K562 (cell line): ENCODE data around the gene TENM4. TPM values are rescaled to one million over a fixed set of nuclear protein-coding genes. Genes with fewer than 3 reads are reported as not detected.

Experiments
- ATAC-seq: fragments of 200-7000 bp; cut with Tn5 transposase; 3 replicates; pipeline ENCODE4 v1.9.1; 2020; ENCODE audit warnings: moderate library complexity
- BruUV-seq: library from RNA; stranded (reverse); fragments of 400-500 nt; replicated peaks from 2 replicates; lab custom pipeline; 2021; lab: Mats Ljungman, UMichigan
- CTCF ChIA-PET: fragments of 300-600 bp; formaldehyde crosslinking; extraction: SDS; loops from one replicate; lab custom pipeline; 2021; ENCODE audit warnings: low intra/inter-chr PET ratio; lab: Yijun Ruan, JAX
- POLR2A ChIA-PET: fragments of 300-600, 350-650 bp; sonication (Branson Sonifier 250); formaldehyde crosslinking; extraction: SDS; loops from one replicate; lab custom pipeline; 2021; ENCODE audit warnings: antibody characterized with exemption, inconsistent platforms; lab: Yijun Ruan, JAX
- DNase-seq, 4 experiments: peaks; one replicate each; pipeline versions ENCODE4 v3.0.0 to v3.0.0-alpha.2; 2011 to 2018; ENCODE audit warnings: low spot score in 3 of 4, mixed read lengths in 3 of 4; ENCODE audit errors: extremely low read depth in 1 of 4
- FAIRE-seq: peaks from 2 replicates; lab custom pipeline; 2011; peaks lifted over from hg19 to GRCh38; lab: Jason Lieb, UNC
- H2AFZ ChIP-seq: 2 replicates; pipeline ENCODE4 v1.6.0; 2011; ENCODE audit warnings: low read depth, low read length, control low read depth, inconsistent platforms
- H3K27ac ChIP-seq: fragments of 200-600 bp; 3 replicates; pipeline ENCODE4 v1.8.0; 2011; ENCODE audit warnings: low read depth, mild to moderate bottlenecking, control low read depth, inconsistent platforms, low read length, moderate library complexity, mixed read lengths; ENCODE audit errors: extremely low read depth
- H3K27me3 ChIP-seq, 2 experiments: fragments of 300-600 bp in 1 of 2; 2 replicates in 1 of 2; 3 replicates in 1 of 2; pipeline versions ENCODE4 v1.6.0 to v1.8.0; 2011; ENCODE audit warnings: inconsistent platforms in 2 of 2, low read length in 2 of 2, mild to moderate bottlenecking in 1 of 2, mixed read lengths in 1 of 2, moderate library complexity in 1 of 2; ENCODE audit not compliant: control insufficient read depth in 2 of 2, insufficient read depth in 2 of 2
- H3K36me3 ChIP-seq: fragments of 300-600 bp; 3 replicates; pipeline ENCODE4 v1.8.0; 2011; ENCODE audit warnings: mild to moderate bottlenecking, low read length, inconsistent platforms; ENCODE audit not compliant: control insufficient read depth, insufficient read depth
- H3K4me1 ChIP-seq, 2 experiments: fragments of 200-600 bp in 1 of 2; replicated peaks in 1 of 2; 2 replicates in 1 of 2; 3 replicates in 1 of 2; pipeline versions ENCODE4 v1.5.1 to v1.8.0; 2011; ENCODE audit warnings: inconsistent platforms in 2 of 2, low read length in 2 of 2, mild to moderate bottlenecking in 1 of 2, mixed read lengths in 1 of 2, moderate library complexity in 1 of 2; ENCODE audit not compliant: control insufficient read depth in 2 of 2, insufficient read depth in 2 of 2
- H3K4me2 ChIP-seq: 2 replicates; pipeline ENCODE4 v1.6.1; 2011; ENCODE audit warnings: low read length, control low read depth, inconsistent platforms, mixed read lengths; ENCODE audit not compliant: insufficient read depth
- H3K4me3 ChIP-seq: fragments of 200-600 bp; sonication (generic), shearing (Covaris generic); 2 replicates; pipeline ENCODE4 v1.5.1; 2016; ENCODE audit warnings: control low read depth, inconsistent platforms
- H3K79me2 ChIP-seq: fragments of 200-600 bp; 3 replicates; pipeline ENCODE4 v1.8.0; 2011; ENCODE audit warnings: low read length, inconsistent platforms; ENCODE audit not compliant: control insufficient read depth, insufficient read depth
- H3K9ac ChIP-seq, 2 experiments: 2 replicates each; pipeline versions ENCODE4 v1.6.0 to v1.6.1; 2011; ENCODE audit warnings: low read depth in 2 of 2, low read length in 2 of 2, control low read depth in 1 of 2, inconsistent platforms in 1 of 2, mild to moderate bottlenecking in 1 of 2, mixed read lengths in 1 of 2; ENCODE audit not compliant: insufficient read depth in 1 of 2
- H3K9me1 ChIP-seq: one replicate; pipeline ENCODE4 v1.6.0; 2011; ENCODE audit warnings: inconsistent platforms, mild to moderate bottlenecking, low read length, moderate library complexity; ENCODE audit not compliant: control insufficient read depth, insufficient read depth
- H3K9me3 ChIP-seq: replicated peaks from 2 replicates; pipeline ENCODE4 v1.5.1; 2011; ENCODE audit warnings: low read depth, low read length, inconsistent platforms; ENCODE audit not compliant: control insufficient read depth, insufficient read depth
- H4K20me1 ChIP-seq: replicated peaks from 2 replicates; pipeline ENCODE4 v1.6.1; 2011; ENCODE audit warnings: low read length, inconsistent platforms, mixed read lengths; ENCODE audit not compliant: control insufficient read depth, insufficient read depth
- CTBP1 ChIP-seq: fragments of 450-650 bp; IDR thresholded peaks from 2 replicates; pipeline ENCODE4 v1.6.1; 2016; ENCODE audit warnings: borderline replicate concordance
- DACH1 ChIP-seq: fragments of 450-650 bp; IDR thresholded peaks from 2 replicates; pipeline ENCODE4 v1.6.1; 2018; ENCODE audit not compliant: partially characterized antibody
- DEAF1 ChIP-seq: fragments of 450-650 bp; formaldehyde crosslinking; IDR thresholded peaks from 2 replicates; pipeline ENCODE4 v1.4.0; 2020; ENCODE audit warnings: mild to moderate bottlenecking, moderate library complexity
- ELF4 ChIP-seq: fragments of 450-650 bp; formaldehyde crosslinking; IDR thresholded peaks from 2 replicates; pipeline ENCODE4 v1.4.0; 2022; ENCODE audit warnings: missing genetic modification characterization
- FOXK2 ChIP-seq, 2 experiments: fragments of 450-650 bp; IDR thresholded peaks in 1 of 2; conservative IDR thresholded peaks in 1 of 2; 2 replicates each; pipeline ENCODE4 v1.6.1; 2016; ENCODE audit warnings: low read depth in 2 of 2, mild to moderate bottlenecking in 1 of 2
- GTF2F1 ChIP-seq: IDR thresholded peaks from 2 replicates; pipeline ENCODE4 v1.6.1; 2011; ENCODE audit warnings: low read depth, low read length, improper control_type of control experiment
- HEY1 ChIP-seq: fragments of 250-450 bp; sonication (Bioruptor Pico); IDR thresholded peaks from 2 replicates; pipeline ENCODE4 v1.5.0; 2020; ENCODE audit warnings: mild to moderate bottlenecking, moderate library complexity, borderline replicate concordance
- HOXB6 ChIP-seq: fragments of 250-450 bp; sonication (Bioruptor Pico); IDR thresholded peaks from 2 replicates; pipeline ENCODE4 v1.5.1; 2022; ENCODE audit warnings: mild to moderate bottlenecking, borderline replicate concordance
- MCM3 ChIP-seq: fragments of 450-650 bp; IDR thresholded peaks from 2 replicates; pipeline ENCODE4 v1.6.1; 2016
- MXI1 ChIP-seq: IDR thresholded peaks from 2 replicates; pipeline ENCODE4 v1.6.1; 2011; ENCODE audit warnings: low read depth, mild to moderate bottlenecking, improper control_type of control experiment, low read length
- NR1H2 ChIP-seq: sonication (generic); formaldehyde crosslinking; IDR thresholded peaks from 2 replicates; pipeline ENCODE4 v1.4.0; 2020; ENCODE audit warnings: mild to moderate bottlenecking, missing genetic modification reagents
- RAD51 ChIP-seq: fragments of 450-650 bp; IDR thresholded peaks from 2 replicates; pipeline ENCODE4 v1.7.1; 2016; ENCODE audit warnings: low read depth, mild to moderate bottlenecking, borderline replicate concordance
- SP1 ChIP-seq: sonication (generic); formaldehyde crosslinking; IDR thresholded peaks from 2 replicates; pipeline ENCODE4 v1.8.1; 2022; ENCODE audit warnings: mild to moderate bottlenecking, missing genetic modification reagents
- TEAD4 ChIP-seq, 2 experiments: sonication (generic) in 1 of 2; formaldehyde crosslinking in 1 of 2; IDR thresholded peaks; 2 replicates each; pipeline versions ENCODE4 v1.6.1 to v1.8.0; 2012 to 2022; ENCODE audit warnings: borderline replicate concordance in 1 of 2, inconsistent platforms in 1 of 2, low read length in 1 of 2, mild to moderate bottlenecking in 1 of 2, missing genetic modification reagents in 1 of 2
- ZNF583 ChIP-seq: fragments of 250-450 bp; sonication (Bioruptor Pico); IDR thresholded peaks from 2 replicates; pipeline ENCODE4 v1.4.0; 2020
- ZNF586 ChIP-seq: fragments of 450-650 bp; formaldehyde crosslinking; conservative IDR thresholded peaks from 2 replicates; pipeline ENCODE4 v1.4.0; 2020; ENCODE audit warnings: mild to moderate bottlenecking, moderate library complexity
- ZNF609 ChIP-seq: sonication (generic); formaldehyde crosslinking; IDR thresholded peaks from 2 replicates; pipeline ENCODE4 v1.8.1; 2023; ENCODE audit warnings: missing genetic modification reagents, mild to moderate bottlenecking, borderline replicate concordance
- ZNF644 ChIP-seq: fragments of 200-800 bp; sonication (Bioruptor generic); IDR thresholded peaks from 2 replicates; pipeline ENCODE4 v1.6.1; 2016; ENCODE audit warnings: low read depth, missing genetic modification characterization, missing compliant biosample characterization
- WGBS: fragments of 100-300 bp; shearing (Covaris generic); methylation state at CpG from one replicate; pipeline ENCODE4 v1.1.6; 2016; ENCODE audit warnings: low coverage, mixed read lengths; ENCODE audit not compliant: insufficient coverage; ENCODE audit errors: missing lambda C conversion rate; 5-methylcytosine and 5-hydroxymethylcytosine counted together
- in situ Hi-C: fragments of 300-500 bp; cut with MboI; formaldehyde crosslinking; loops from 4 replicates; pipeline ENCODE4 v1.15.0; 2018; ENCODE audit warnings: inconsistent platforms, mixed read lengths
- intact Hi-C: fragments of 100-400 bp; cut with micrococcal nuclease; formaldehyde crosslinking; loops from 2 replicates; pipeline ENCODE4 v1.14.2; 2022
- polyA plus RNA-seq, 8 experiments: library from polyadenylated mRNA; depleted of rRNA in 4 of 8; stranded (reverse) in 5 of 8; unstranded in 3 of 8; fragments of >200 nt; fragmentation: Nextera tagmentation in 2 of 8; fragmentation: Illumina TruSeq in 1 of 8; extraction: Ambion mirVana in 2 of 8; extraction: Trizol in 1 of 8; gene quantifications; 2 replicates each; pipeline versions ENCODE4 v1.2.1 to v1.2.3, GENCODE V29; 2011 to 2014; ENCODE audit warnings: inconsistent platforms in 1 of 8, missing spikeins in 1 of 8
- total RNA-seq, 7 experiments: library from RNA; depleted of rRNA in 6 of 7; stranded (reverse); fragments of >200 nt in 6 of 7; fragmentation: Illumina TruSeq in 2 of 7; extraction: Trizol in 2 of 7; gene quantifications; 2 replicates each; pipeline versions ENCODE4 v1.2.1 to v1.2.3, GENCODE V29; 2011 to 2021; ENCODE audit warnings: low replicate concordance in 1 of 7

The TENM4 gene
- total and polyA plus RNA-seq, 9 of the 15 experiments (the other 6 are each of a cell fraction or from before 2014, with no cell fraction given): 0.16 TPM; not detected in 8

GRCh38 chr11:79229047-79229446, 211.8 kb downstream of the TENM4 start:
- no peak overlapping the region for H3K4me2 ChIP-seq
- H4K20me1 ChIP-seq: no peaks in the 10 kb centered on the region
- CTCF ChIA-PET: no interaction called here
- BruUV-seq: no TSS peak
- in situ Hi-C loops (no loop called here), intact Hi-C loops (no loop called here)
- H3K27ac ChIP-seq: no peak overlapping the region
- H3K9ac ChIP-seq: no peak overlapping the region
- no peaks in the 10 kb centered on the region for H3K79me2 ChIP-seq
- no peaks in the 10 kb centered on the region for H3K4me1 ChIP-seq
- H3K36me3 ChIP-seq: no peaks in the 10 kb centered on the region
- POLR2A ChIA-PET: no interaction called here
- TF ChIP-seq TEAD4 (IDR thresholded peaks at IDR 0.05; ENCODE audit: low read length) (no peak), TEAD4 (CRISPR knock-in tag; IDR thresholded peaks at IDR 0.05; ENCODE audit: borderline replicate concordance) (no peak), ZNF586 (CRISPR knock-in tag) (no peak), HOXB6 (CRISPR knock-in tag) (no peak), MXI1 (no peak), FOXK2 (conservative IDR thresholded peaks at IDR 0.05 in 1 of 2, IDR thresholded peaks at IDR 0.05 in 1 of 2; ENCODE audit: low read depth in 2 of 2) (no peak), NR1H2 (CRISPR knock-in tag) (no peak), ELF4 (CRISPR knock-in tag) (no peak), RAD51 (no peak), MCM3 (no peak), ZNF583 (CRISPR knock-in tag) (no peak), DEAF1 (CRISPR knock-in tag) (no peak), SP1 (no peak), GTF2F1 (no peak), CTBP1 (no peak), ZNF609 (CRISPR knock-in tag) (no peak), DACH1 (no peak), HEY1 (CRISPR knock-in tag) (no peak), ZNF644 (tag) (no peak)
- H3K27me3 ChIP-seq: no peaks in the 10 kb centered on the region
- ATAC-seq (no peak), DNase-seq (no peak), FAIRE-seq (no peak)
- H2AFZ ChIP-seq: no peak overlapping the region
- no peak overlapping the region for H3K4me3 ChIP-seq
- no peaks in the 10 kb centered on the region for H3K9me3 ChIP-seq
- H3K9me1 ChIP-seq: no peaks in the 10 kb centered on the region
- WGBS: 0% methylated on average over 1 of the region's 1 CpG
